M059J (cell line): Measurements from ENCODE around the gene SCPEP1. TPM values are rescaled to one million over a fixed set of nuclear protein-coding genes. Genes with fewer than 3 reads are reported as not detected.

Source experiments
- DNase-seq: peaks from one replicate; pipeline ENCODE4 v3.0.0-alpha.2; 2012; ENCODE audit warnings: low read depth
- total RNA-seq: library from RNA; depleted of rRNA; stranded (reverse); fragments of >200 nt; shearing (Covaris generic); gene quantifications from 2 replicates; pipeline ENCODE4 v1.2.3, GENCODE V29; 2014; rRNA removed

The SCPEP1 gene
- total RNA-seq, result 95.9 and 99.5 TPM in 2 replicates

- DNase-seq, result peak; percentile 73
These were observed at the start of gene SCPEP1 for GRCh38 chr17:56977673-56978395. TSS of gene SCPEP1 (plus strand) at chr17:56978131. CDS start at chr17:56978160, 29 bp downstream.

- no peak for DNase-seq
These were observed 49.3 kb upstream of the SCPEP1 start for GRCh38 chr17:56928586-56928985.

- peak; percentile 42 for DNase-seq
These were observed 48.5 kb upstream of the SCPEP1 start for GRCh38 chr17:56929362-56929969.

- DNase-seq, result no peak
These were observed 47.1 kb upstream of the SCPEP1 start for GRCh38 chr17:56930739-56931337.

- DNase-seq, result no peak
These were observed 44.7 kb upstream of the SCPEP1 start for GRCh38 chr17:56933151-56933745.

GRCh38 chr17:56933868-56934267 is 44.1 kb upstream of the SCPEP1 start:
- DNase-seq, result no peak

GRCh38 chr17:56934280-56934679 is 43.7 kb upstream of the SCPEP1 start:
- peak; percentile 13 for DNase-seq

GRCh38 chr17:56935461-56935860 is 42.5 kb upstream of the SCPEP1 start:
- no peak for DNase-seq

GRCh38 chr17:56936697-56937322 is 41.1 kb upstream of the SCPEP1 start:
- no peak for DNase-seq

- peak; percentile 73 for DNase-seq
These were observed 40.2 kb upstream of the SCPEP1 start for GRCh38 chr17:56937687-56938086.

- DNase-seq, result peak; percentile 48
These were observed 39.7 kb upstream of the SCPEP1 start for GRCh38 chr17:56938206-56938605.

- peak; percentile 64 for DNase-seq
These were observed 38.0 kb upstream of the SCPEP1 start for GRCh38 chr17:56939869-56940484.

- DNase-seq, result peak; percentile 12
These were observed 34.3 kb upstream of the SCPEP1 start for GRCh38 chr17:56943505-56944125.

GRCh38 chr17:56945938-56946505 is 31.9 kb upstream of the SCPEP1 start:
- DNase-seq, result no peak

- DNase-seq, result no peak
These were observed 30.2 kb upstream of the SCPEP1 start for GRCh38 chr17:56947741-56948140.

GRCh38 chr17:56948491-56948890 is 29.4 kb upstream of the SCPEP1 start:
- no peak for DNase-seq

GRCh38 chr17:56949595-56949994 is 28.3 kb upstream of the SCPEP1 start:
- no peak for DNase-seq

- no peak for DNase-seq
These were observed 20.9 kb upstream of the SCPEP1 start for GRCh38 chr17:56956992-56957391.

- DNase-seq, result peak; percentile 85
These were observed 17.1 kb upstream of the SCPEP1 start, which contains the start of gene COIL for GRCh38 chr17:56960596-56961538. TSS of gene COIL (minus strand) at chr17:56961050. CDS start at chr17:56961019, 31 bp downstream.
